Activated CD8-positive, alpha-beta memory T cell treated with anti-CD3 and anti-CD28 coated beads, Interleukin-2, amount 50 U/mL, for 24 hours (primary cell): Measurements from ENCODE around the gene BNC2.

Source experiments
- DNase-seq: peaks from one replicate; pipeline ENCODE4 v3.0.0-alpha.2; 2020; ENCODE audit errors: extremely low read depth

BNC2 gene

DNA sequence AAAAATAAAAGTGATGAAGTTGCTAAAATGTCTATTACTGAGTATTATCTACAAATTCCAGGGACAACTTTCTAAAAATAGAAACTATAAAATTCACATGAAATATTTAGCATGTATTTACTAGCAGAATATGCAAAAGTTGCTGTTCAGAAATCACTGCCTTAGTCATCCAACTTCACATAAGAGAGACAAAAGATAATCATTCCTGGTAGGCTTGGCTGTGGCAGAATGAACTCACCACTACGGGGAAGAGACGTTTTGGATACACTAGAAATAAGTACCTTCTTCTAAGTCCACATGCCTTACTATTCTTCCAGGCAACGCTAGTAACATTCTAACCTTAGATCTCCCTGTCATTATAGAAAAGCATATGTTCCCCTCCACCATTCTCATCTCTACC is 272.2 kb downstream of the BNC2 start:
- no peak for DNase-seq

DNA sequence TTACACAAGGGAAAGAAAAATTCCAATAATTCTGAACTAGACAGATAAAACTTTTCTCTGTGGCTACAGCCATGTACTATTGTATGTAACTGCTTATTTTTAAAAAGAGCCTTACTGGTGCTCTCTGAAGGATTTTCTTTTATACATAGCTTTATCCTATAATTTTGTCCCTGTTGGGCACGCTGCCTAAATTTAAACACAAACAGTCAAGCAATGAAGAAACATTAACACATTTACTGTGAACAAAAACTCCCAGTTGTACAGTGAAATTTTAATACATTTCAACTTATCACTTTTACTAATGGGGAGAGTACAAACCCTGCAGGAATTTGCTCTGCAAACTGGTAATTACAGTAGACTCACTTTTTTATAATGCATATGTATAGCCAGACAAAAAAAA is 273.3 kb downstream of the BNC2 start:
- DNase-seq: no peak

DNA sequence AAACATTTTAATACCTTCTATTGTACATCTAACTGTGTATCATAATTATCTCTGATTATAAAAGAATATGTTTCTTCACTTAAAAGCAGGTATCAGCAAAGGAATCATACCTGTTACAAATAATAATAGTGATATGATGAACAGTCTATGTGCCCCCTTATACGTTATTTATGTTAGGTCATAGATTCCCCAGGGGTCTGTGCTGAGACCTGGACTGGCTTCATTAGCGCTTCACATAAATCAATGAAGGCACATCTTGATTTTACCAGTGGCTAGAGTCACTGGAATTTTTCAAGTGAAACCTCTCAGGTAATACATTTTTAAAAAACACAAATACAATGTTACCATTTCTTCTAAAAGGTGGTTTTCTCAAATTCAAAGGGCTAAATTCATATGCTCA is 275.2 kb downstream of the BNC2 start:
- no peak for DNase-seq

DNA sequence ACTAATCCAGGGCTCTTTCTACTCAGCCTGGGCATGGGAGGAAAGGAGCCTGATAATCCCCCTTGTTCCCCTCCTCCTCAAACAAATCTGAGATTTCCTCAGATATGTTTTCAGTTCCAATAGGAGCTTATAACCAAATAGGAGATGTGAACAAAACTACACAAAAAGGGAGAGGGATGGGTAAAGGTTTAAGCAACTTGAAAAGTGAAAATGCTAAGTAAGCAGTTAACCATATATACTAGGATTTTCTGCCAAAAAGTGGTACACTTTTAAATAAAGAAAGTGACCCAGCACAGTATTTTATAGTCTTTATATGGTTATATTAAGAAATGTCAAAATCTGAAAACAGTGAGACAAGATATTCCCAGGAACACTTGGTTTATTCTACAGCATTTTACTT is 275.7 kb downstream of the BNC2 start:
- no peak for DNase-seq

DNA sequence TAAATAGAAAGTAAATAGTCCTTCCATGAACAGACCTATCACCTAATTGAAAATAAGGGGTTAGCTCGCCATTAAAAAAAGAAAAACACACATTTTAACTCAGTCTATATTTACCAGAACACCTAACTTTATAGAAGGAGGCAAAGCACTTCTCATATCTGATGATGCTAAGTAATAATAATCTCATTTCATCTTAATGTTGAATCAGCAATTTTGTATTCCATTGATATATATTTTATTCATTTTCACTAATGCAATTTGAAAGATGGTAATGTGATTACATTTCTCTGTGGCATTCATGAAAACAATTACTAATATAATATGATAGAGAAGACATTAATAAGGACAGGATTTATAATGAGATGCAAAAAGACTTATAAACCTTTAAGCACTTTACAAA is 276.7 kb downstream of the BNC2 start:
- DNase-seq: no peak

DNA sequence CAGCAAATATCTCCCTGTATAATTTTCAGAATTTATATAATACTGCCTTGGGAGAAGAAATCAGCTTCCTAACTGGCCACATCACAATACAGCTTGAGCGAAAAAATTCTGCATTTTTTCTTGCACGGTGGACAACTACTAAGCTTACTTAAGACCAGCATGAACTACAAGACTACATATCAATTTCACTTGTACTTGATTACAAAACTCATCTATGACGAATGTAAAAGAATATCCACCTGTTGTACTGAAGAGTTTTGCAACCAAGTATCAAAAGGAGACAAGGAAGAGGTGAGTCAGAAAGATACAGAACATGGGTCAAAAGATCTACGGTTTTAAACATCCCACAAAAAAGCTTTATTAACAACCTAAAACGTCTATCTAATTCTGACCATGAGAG is 279.4 kb downstream of the BNC2 start:
- no peak for DNase-seq

DNA sequence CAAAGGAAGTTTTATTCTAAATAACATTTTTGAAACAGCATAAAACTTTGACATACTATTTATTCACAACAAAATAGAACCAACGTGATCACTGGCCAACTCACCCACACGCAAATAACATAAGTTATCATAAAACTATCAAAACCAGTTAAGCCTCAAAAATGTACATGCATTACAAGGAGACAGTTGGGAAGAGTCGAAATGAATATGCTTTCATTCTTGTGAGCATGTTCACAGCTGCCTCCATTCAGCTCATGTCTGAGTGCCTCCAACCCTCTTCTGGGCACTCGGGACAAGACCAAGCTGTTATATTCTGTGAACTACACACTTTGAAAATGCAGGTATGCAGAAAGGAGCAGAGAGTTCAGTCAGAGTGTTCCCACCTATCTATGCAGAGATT is 284.9 kb downstream of the BNC2 start:
- no peak for DNase-seq

DNA sequence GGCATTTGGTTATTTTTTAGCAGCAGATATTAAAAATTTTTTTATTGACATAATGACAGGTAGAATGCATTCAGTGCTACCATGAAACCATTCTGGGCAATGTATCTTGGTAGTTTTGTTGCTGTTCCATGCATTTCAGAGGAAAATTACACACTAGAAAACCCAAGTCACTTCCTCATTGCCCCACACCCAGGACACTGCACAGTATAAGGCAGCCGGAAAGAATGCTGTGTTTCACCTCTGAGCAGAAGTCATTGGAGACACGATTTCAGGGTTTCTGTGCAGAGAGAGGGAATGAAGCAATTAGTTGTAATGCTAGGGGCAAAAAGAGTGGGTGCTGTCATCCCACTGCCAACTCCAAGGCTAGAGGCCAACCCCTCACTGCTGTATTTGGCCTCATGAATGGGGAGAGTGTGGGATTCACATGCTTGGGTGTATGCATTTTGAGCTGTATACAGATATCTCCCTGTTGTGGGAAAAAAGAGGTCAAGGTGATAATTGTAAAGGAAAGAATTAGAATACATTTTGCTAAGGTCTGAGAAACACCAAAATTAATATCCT is 290.5 kb downstream of the BNC2 start:
- no peak for DNase-seq

DNA sequence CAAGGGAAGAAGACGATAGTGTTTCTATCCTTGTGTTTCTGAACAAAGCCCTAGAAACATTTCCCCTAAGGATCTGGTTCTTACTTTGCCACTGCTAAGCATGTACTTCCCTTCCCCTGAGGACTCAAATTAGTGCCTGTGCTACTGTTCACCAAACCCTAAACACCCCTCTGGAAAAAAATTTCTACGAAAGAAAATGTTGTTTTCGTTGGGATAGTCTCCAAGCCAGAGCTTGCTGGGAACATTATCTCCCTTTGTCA is 294.6 kb downstream of the BNC2 start:
- no peak for DNase-seq

DNA sequence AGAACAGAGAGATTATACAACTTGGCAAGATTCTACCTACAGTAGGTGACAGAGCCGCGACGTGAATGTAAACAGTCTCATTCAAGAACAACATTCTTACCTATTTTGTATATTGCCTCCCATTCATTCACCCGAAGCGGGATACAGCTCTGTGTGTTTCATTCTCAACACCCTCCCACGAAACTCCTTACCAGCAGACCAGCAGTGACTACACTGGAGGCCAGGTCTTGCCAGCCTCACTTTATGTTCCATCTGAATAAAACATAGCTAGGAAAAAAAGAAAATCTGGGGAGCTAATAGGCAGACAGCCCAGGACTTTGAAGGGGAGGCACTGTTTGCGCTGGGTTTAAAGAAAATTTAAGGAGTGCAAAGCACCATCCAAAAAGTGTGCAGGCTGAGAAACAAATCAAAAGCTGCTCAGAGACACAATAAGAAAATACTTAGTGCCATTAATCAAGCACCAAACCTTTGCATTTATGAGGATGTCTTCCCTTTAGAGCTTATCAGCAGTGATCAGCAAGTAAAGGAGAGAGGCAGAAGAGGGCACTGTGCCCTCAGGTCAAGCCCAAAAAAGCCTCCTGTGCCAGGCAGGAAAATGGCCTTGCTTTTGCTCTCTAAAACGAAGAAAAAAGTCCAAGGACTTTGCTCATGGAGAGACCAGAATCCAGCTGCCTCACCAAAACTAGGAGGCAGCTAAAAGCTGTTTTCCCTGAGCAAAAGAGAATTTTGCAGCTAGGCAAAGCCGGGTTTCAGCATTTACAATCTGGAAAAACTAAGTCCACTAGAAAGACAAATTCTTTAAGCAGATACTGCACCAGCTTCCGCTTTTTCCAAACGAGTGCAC is 295.1 kb downstream of the BNC2 start:
- DNase-seq: no peak

DNA sequence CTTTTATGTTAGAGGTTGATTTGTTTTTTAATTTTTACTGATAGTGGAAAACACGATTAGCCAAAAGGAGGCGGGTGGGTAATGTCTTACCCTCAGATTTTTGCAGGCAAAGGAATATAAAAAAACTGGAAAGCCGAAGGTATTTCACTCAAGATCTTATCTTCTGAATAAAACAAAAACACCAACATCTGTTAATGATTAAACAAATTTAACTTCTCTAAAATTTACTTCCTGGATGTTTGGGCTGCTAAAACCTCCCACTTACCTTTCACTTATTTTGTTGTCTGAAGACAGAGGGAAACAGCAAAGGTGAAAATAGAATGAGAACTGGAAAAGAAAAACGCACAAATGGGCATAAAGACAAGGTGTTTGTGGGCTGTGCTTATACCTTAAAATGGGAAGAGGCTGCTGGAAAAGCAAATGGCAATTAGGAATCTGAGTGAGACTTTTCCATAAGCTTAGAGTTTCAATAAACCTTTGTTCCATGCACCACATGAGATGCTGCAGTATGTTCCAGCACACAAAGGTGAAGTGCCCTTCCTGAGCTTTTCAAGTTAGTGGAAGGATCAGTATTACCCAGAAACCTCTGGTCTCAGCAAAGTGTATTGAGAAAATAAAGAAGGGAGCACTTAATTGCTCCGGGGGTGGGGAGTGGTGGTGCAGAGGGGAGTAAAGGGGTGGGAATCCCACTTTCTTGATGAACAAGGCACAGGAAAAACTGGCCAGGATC is 298.3 kb downstream of the BNC2 start:
- DNase-seq: no peak

DNA sequence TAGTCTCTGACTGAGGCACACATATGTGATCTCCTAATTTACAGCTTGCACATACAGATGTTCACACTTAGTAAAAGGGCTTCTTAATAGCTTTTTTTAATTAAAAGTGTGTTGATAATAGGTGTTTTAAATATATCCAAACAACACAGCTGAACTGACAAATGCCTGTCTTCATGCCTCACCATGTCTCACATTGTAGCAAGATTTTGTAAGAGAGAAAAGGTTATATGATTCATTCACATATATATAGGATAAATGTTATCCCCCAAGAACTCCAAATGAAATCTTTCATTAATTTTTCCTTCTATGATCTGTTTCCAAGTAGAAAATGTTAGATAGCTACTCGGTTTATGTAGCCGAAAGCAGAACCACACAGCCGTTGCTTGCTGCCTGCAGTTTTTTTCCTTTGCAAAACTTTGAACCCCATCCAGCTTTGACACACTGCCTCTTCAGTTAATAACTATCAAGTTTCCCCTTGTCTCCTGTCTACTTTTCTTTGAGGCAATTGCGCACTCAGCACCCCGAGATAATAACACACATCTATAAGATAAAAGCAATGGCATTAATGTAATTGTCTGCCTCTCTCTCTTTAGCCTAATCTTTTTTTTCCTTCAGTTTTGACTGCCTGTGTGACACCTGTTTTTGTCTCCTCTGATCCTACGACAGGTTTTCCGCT is 299.2 kb downstream of the BNC2 start:
- no peak for DNase-seq

DNA sequence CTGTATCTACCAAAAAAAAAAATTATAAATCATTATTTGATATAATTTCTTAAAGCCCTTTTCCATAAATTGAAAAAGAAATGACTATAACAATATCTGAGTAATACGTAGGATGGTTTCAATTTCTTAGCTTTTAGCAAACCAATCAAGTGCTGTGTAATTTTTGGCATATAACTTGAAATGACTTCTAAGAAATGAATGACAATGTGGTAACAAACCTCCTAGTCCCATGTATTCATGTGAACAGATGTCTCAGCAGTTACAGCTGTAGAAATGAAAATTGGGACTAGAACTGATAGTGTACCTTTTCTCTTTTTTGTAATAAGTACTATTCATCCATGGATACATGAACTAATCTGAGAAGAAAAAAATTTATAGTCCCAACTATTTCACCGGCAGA is 307.0 kb downstream of the BNC2 start:
- no peak for DNase-seq

DNA sequence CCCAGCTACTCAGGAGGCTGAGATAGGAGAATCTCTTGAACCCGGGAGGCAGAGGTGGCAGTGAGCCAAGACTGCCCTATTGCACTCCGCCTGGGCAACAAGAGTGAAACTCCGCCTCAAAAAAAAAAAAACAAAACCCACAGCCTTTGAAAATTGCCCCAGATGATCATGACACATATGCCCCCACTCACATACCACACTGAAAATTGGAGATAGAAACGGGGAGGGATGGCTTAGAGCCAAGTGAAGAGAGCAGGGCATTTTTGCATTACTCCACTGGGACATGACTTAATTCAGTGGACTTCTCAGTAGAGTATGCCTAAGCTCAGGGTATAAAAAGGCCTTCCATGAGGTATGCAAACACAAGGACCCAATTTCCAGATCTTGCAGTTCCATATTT is 309.3 kb downstream of the BNC2 start:
- no peak for DNase-seq

DNA sequence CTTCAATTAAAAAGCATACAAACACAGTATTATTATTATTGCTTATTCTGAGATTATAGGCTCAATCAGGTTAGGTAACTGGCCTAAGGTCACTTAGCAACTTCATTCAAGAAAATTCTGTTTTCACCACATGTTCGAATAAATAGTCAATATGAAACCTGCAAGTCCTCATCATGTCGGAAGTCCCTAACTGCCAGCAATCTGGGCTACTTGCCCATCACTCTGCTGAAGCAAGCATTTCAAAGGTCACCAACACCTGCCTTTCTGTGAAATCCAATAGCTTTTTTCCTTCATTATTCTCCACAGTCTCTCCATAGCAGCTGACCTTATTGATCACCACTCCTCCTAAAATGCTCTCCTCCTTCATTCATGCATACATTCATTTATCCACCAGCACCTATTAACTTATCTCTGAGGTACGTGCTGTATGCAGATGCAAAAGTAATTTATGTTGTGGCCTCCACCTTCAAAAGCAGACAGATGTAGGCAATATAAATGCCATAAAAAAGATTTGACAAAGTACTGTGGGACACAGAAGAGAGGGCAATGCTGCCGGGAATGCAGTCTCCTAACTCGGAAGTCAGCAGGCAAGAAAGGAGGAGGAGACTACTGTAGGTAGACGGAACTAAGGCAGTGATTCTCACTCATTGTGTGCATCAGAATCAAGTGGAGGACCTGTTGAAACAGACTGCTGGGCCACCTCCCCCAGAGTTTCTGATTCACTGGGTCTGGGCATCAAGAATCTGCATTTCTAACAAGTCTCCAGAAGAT is 310.9 kb downstream of the BNC2 start:
- no peak for DNase-seq

DNA sequence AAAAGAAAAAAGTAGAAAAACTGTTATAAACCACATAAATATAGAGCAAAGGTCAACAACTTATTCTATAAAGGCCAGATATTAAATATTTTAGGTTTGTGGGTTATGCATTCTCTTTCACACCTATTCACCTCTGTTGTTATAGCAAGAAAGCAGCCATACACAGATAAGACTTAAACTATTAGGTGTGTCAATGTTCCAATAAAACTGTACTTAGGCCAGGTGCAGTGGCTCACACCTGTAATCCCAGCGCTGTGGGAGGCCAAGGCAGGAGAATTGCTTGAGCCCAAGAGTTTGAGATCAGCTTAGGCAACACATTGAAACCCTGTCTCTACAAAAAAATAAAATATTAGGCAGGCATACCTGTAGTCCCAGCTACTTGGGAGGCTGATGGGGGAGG is 314.7 kb downstream of the BNC2 start:
- no peak for DNase-seq

DNA sequence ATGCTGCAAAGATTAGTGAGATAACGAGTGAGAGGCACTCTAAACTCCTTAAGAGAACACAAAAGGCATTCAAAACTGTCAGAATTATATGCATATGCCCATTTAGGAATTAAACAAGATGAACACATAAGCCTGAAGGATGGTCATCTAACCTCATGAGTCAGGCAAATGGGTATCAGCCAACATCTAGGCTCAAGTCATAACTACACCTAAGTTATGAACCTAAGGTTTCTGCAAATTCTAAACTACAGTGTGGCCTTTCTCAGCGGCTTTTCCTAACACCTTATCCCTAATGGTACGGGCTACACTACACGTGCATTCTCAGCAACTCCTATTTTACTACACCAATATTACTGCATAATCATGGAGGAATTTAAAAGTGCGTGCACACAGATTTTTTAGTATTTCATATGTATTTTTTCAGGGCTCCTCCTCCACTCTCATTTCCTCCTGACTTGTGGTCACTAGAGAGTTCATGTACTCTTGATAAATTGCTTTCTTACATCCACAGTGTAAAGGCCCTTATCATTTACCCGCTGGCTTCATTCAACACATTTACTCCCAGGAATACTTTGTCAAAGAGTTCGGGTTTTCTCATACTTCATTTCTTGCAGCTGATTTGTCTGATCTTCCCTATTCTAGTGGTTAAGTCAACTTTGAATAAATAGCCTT is 316.5 kb downstream of the BNC2 start:
- DNase-seq: no peak

DNA sequence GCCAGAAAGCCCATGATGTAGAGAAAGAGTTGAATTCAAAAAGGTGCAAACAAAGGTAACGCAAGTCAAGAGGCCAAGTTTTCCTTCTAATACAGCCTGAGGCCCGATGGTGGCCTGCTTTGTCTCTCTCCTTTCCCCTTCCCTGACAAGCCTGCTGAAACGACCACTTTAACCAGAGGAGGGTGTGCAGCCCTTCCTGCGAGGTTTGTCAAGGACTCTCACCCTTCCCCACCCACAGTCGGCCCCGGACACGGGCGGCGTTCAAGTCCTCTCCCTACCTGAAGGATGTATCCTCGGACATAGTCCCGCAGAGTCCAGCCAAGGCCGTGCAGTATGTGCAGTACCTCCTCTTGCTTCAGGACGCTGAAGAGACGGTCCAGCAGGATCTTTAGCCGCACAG is 318.2 kb downstream of the BNC2 start:
- no peak for DNase-seq

DNA sequence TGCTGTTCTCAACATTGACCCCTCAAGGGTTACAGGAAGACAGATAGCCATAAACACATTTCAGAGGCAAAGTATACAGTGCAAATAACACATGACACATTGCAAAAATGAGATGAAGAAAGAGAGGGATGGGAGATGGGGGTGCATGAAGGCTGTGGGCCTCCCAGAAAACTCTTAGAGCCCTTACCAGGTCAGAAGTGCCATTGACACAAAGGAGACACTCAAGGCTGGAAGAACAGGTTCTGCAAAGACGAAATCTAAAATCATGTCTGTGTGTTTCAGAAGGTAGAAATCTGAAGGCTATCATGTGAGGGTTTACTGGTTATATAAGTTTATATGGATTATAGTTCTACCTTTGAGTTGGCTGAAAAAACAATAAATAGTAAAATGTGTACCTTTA is 318.8 kb downstream of the BNC2 start:
- DNase-seq: no peak

DNA sequence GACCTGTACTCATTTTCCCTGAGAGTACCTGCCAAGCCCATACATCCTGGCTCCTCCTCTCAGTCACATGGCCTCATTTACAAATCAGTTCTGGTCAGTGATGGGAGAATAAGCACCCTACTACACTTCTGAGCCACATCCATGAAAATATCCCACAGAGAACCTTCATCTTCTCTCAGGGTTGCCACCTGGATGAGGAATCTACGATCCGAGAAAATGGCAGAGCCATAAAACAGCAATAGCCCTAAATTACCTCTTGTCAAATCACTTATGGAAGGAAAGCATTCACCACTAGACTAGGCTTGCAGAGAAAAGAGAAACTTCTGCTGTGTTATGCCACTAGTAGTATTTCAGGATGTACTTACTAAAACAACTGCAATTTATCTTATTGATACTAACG is 324.8 kb downstream of the BNC2 start:
- DNase-seq: no peak

DNA sequence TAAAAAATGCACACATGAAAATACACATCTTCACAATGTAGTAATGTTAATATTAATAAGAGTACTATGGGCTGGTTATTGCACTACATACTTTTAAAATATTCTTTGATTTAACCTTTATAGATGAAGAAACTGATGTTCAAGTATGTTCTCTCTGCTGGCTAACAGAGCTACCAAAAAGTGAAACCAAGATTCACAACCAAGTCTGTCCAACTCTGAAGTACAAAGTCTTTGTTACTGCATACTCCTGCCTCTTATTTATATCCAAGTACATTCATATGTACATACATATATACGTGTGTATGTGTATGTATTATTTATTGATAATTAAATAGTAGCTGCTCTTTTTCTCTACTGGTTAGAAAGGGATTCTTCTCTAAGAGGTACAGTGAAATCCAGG is 325.6 kb downstream of the BNC2 start:
- DNase-seq: no peak

DNA sequence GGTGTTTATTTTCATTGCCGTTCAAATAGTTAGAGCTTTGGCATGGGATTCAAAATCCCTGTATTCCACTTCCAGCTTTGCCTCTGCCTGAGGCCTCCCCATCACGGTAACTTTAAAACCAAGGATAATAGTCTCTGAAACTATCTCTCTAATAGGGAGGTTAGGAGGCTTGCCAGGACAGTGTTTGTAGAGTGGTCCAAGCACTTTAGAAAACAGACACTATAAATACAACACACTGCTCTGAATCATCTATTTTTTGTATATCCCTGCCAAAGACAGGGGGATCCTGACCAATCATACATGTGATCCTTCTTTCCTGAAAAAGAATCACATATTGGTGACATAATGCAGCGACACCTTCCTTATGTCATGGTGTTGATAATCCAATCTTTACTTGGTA is 326.8 kb downstream of the BNC2 start:
- DNase-seq: no peak
